A549 (cell line): ENCODE results near the gene TLE1. TPM values are rescaled to one million over a fixed set of nuclear protein-coding genes. Genes with fewer than 3 reads are reported as not detected.

Experiments used
- ATAC-seq, 2 experiments: fragments of 200-7000 bp in 1 of 2; fragments of >200 bp in 1 of 2; cut with Nextera tagmentation in 1 of 2; cut with Tn5 transposase in 1 of 2; 3 replicates each; pipeline versions ENCODE4 v1.8.0 to v1.9.1; 2018 to 2020; ENCODE audit warnings: mild to moderate bottlenecking in 1 of 2, moderate library complexity in 1 of 2
- CTCF ChIA-PET: fragments of 300-600 bp; sonication (Branson Sonifier 250); formaldehyde crosslinking; extraction: SDS; loops from one replicate; lab custom pipeline; 2021; ENCODE audit warnings: antibody characterized with exemption, inconsistent platforms; lab: Yijun Ruan, JAX
- POLR2A ChIA-PET: fragments of 350-600 bp; formaldehyde crosslinking; extraction: SDS; loops from one replicate; lab custom pipeline; 2021; ENCODE audit warnings: antibody characterized with exemption, inconsistent platforms; lab: Yijun Ruan, JAX
- DNase-seq, 2 experiments: peaks; one replicate each; pipeline versions ENCODE4 v3.0.0 to v3.0.0-alpha.2; 2011 to 2016; ENCODE audit warnings: low read depth in 1 of 2, low spot score in 1 of 2
- FAIRE-seq: peaks from 2 replicates; lab custom pipeline; 2011; peaks lifted over from hg19 to GRCh38; lab: Jason Lieb, UNC
- H3K27ac ChIP-seq, 2 experiments: fragments of >200 bp; sonication (Bioruptor Twin); formaldehyde crosslinking; 3 replicates each; pipeline ENCODE4 v1.5.1; 2016 to 2017
- H3K4me1 ChIP-seq: fragments of >200 bp; sonication (Bioruptor Twin); formaldehyde crosslinking; 3 replicates; pipeline ENCODE4 v1.6.1; 2016
- H3K4me2 ChIP-seq: fragments of >200 bp; sonication (Bioruptor Twin); formaldehyde crosslinking; 3 replicates; pipeline ENCODE4 v1.6.1; 2016
- H3K4me3 ChIP-seq: fragments of >200 bp; sonication (Bioruptor Twin); formaldehyde crosslinking; 3 replicates; pipeline ENCODE4 v1.5.1; 2016
- H3K9me3 ChIP-seq: fragments of >200 bp; sonication (Bioruptor Twin); formaldehyde crosslinking; 3 replicates; pipeline ENCODE4 v1.6.1; 2016
- CEBPB ChIP-seq, 2 experiments: fragments of >200 bp in 1 of 2; sonication (Bioruptor Twin) in 1 of 2; formaldehyde crosslinking in 1 of 2; IDR thresholded peaks; 2 replicates each; pipeline ENCODE4 v1.6.1; 2012 to 2016
- CHD4 ChIP-seq: fragments of 200-600 bp; sonication (generic); IDR thresholded peaks from 2 replicates; pipeline ENCODE4 v1.6.1; 2016; ENCODE audit warnings: antibody characterized with exemption, mild to moderate bottlenecking, borderline replicate concordance
- EHF ChIP-seq: fragments of 250-450 bp; sonication (Bioruptor Pico); IDR thresholded peaks from 2 replicates; pipeline ENCODE4 v1.5.0; 2020; ENCODE audit warnings: mild to moderate bottlenecking
- EP300 ChIP-seq, 2 experiments: fragments of >200 bp; sonication (Bioruptor Twin); formaldehyde crosslinking; IDR thresholded peaks; 2 replicates in 1 of 2; 3 replicates in 1 of 2; pipeline ENCODE4 v1.6.1; 2016 to 2017
- ESRRA ChIP-seq: fragments of 150-350 bp; IDR thresholded peaks from 2 replicates; pipeline ENCODE4 v1.6.1; 2014; ENCODE audit warnings: mild to moderate bottlenecking, low read length, borderline replicate concordance
- FOSB ChIP-seq: fragments of 250-450 bp; sonication (Bioruptor Pico); IDR thresholded peaks from 2 replicates; pipeline ENCODE4 v1.5.0; 2020; ENCODE audit warnings: mild to moderate bottlenecking, moderate library complexity
- FOXS1 ChIP-seq: fragments of 250-450 bp; sonication (Bioruptor Pico); IDR thresholded peaks from 2 replicates; pipeline ENCODE4 v1.5.0; 2020; ENCODE audit warnings: mild to moderate bottlenecking, moderate library complexity
- GATA3 ChIP-seq: IDR thresholded peaks from 2 replicates; pipeline ENCODE4 v1.6.1; 2012; ENCODE audit warnings: borderline replicate concordance
- HOXB5 ChIP-seq: fragments of 250-450 bp; sonication (Bioruptor Pico); IDR thresholded peaks from 2 replicates; pipeline ENCODE4 v1.5.0; 2020; ENCODE audit warnings: mild to moderate bottlenecking, moderate library complexity
- KDM5A ChIP-seq: fragments of 200-600 bp; sonication (generic); IDR thresholded peaks from 2 replicates; pipeline ENCODE4 v1.6.1; 2016; ENCODE audit warnings: antibody characterized with exemption, mild to moderate bottlenecking
- MAZ ChIP-seq: fragments of 150-350 bp; IDR thresholded peaks from 2 replicates; pipeline ENCODE4 v1.6.1; 2014; ENCODE audit warnings: antibody characterized with exemption, low read depth, low read length, borderline replicate concordance
- POLR2AphosphoS2 ChIP-seq: conservative IDR thresholded peaks from 2 replicates; pipeline ENCODE4 v1.6.1; 2012; ENCODE audit warnings: low read length, improper control_type of control experiment, inconsistent platforms
- RAD21 ChIP-seq, 2 experiments: fragments of >200 bp in 1 of 2; sonication (Bioruptor Twin) in 1 of 2; formaldehyde crosslinking in 1 of 2; IDR thresholded peaks in 1 of 2; conservative IDR thresholded peaks in 1 of 2; 2 replicates in 1 of 2; 3 replicates in 1 of 2; pipeline ENCODE4 v1.6.1; 2012 to 2018; ENCODE audit warnings: inconsistent platforms in 1 of 2
- SREBF2 ChIP-seq: fragments of 450-650 bp; IDR thresholded peaks from 2 replicates; pipeline ENCODE4 v1.6.1; 2014; ENCODE audit warnings: mild to moderate bottlenecking, moderate library complexity
- ZC3H11A ChIP-seq: fragments of 450-650 bp; IDR thresholded peaks from 2 replicates; pipeline ENCODE4 v1.6.1; 2014; ENCODE audit warnings: antibody characterized with exemption, mild to moderate bottlenecking
- ZNF302 ChIP-seq: fragments of 250-450 bp; sonication (Bioruptor Pico); IDR thresholded peaks from 2 replicates; pipeline ENCODE4 v1.9.0; 2021; ENCODE audit warnings: inconsistent platforms, mild to moderate bottlenecking, moderate library complexity
- WGBS: methylation state at CpG from one replicate; pipeline ENCODE4 v1.1.6; 2017; ENCODE audit errors: missing lambda C conversion rate; 5-methylcytosine and 5-hydroxymethylcytosine counted together
- polyA plus RNA-seq, 4 experiments: library from polyadenylated mRNA; depleted of rRNA in 3 of 4; stranded (reverse); fragments of >200 nt; fragmentation: RNase III in 1 of 4; extraction: RNeasy Plus Mini Kit Qiagen cat#74134 plus additional on column Dnase treatment in 1 of 4; gene quantifications; 2 replicates in 3 of 4; 3 replicates in 1 of 4; pipeline ENCODE4 v1.2.3, GENCODE V29; 2011 to 2017
- TF ChIP-seq, protein P1 (sequence below): IDR thresholded peaks from 2 replicates; pipeline ENCODE4 v1.6.1; 2012
- TF ChIP-seq, protein P2 (sequence below): fragments of 250-450 bp; sonication (Bioruptor Pico); IDR thresholded peaks from 2 replicates; pipeline ENCODE4 v1.5.0; 2021; ENCODE audit warnings: mild to moderate bottlenecking, moderate library complexity, borderline replicate concordance
- TF ChIP-seq, protein P3 (sequence below): fragments of 200-600 bp; sonication (generic); IDR thresholded peaks from 2 replicates; pipeline ENCODE4 v1.6.1; 2016; ENCODE audit warnings: antibody characterized with exemption, mild to moderate bottlenecking, moderate library complexity
- TF ChIP-seq, protein P4 (sequence below): fragments of >200 bp; sonication (Bioruptor Twin); formaldehyde crosslinking; IDR thresholded peaks from 3 replicates; pipeline ENCODE4 v1.5.1; 2016
- TF ChIP-seq, protein P5 (sequence below): fragments of 250-450 bp; sonication (Bioruptor Pico); IDR thresholded peaks from 2 replicates; pipeline ENCODE4 v1.5.0; 2020; ENCODE audit warnings: low read depth, mild to moderate bottlenecking, moderate library complexity

The TLE1 gene
- polyA plus RNA-seq, 2 of the 4 experiments (the other 2 are of a cell fraction), result 45.8 to 117 TPM

DNA sequence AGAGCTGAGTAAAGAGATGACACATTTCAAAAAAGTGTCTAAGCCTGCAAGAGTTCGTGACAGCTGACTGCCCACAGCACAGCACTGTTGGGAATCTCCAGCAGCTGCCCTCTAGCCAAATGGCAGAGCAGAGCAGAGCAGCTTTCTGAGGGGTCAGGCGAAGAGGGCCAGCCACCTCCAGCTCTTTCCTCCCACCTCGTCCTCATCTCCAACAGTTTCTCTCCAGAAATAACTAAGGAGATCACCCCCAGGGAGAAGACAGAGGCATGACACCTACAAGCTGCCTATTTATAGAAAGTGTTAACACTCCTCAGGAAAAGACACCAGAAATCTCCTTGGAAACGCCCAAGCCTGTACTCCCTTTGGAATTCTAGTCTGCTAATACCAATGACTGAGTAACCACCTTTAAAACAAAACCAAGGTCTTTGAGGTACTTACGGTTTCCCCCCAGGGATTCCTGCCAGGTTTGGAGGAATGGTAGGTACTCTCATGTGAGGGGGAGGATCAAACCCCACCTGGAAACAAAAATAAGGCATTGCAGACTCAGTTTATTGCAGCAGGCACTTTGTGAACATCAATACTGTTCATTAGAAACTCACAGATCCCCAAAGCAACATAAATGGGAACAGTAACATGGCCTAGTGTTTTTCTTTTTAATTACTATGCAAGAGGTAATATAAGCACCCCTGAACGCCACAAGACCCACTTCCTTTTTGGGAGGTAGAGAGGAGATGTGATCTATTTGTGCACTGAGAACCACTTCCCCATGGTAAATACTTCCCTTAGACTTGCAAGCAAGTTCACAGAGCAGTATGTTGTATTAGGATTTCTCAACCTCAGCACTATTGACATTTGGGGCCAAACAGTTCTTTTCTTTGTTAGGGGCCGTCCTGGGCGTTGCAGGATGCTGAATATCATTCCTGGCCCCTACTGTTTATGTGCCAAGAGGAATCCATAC is 79.3 kb downstream of the TLE1 start:
- DNase-seq, result no peak
- TF ChIP-seq FOSB (CRISPR knock-in tag), result no peak
- TF ChIP-seq RAD21 (conservative IDR thresholded peaks at IDR 0.05 in 1 of 2, IDR thresholded peaks at IDR 0.05 in 1 of 2), result 0 out of 5 replicates have a peak, but pooled peaks of 1 of the 2 experiments have one; percentile 6
- Histone ChIP-seq H3K4me1 (peaks cover 39% of the 10 kb centered on the region), H3K27ac (peak overlapping the region; percentile 56 to 84), H3K4me2 (peak overlapping the region; percentile 56), H3K4me3 (no peak overlapping the region; the same call in 2 of the 3 replicates), H3K9me3 (no peaks in the 10 kb centered on the region)
- WGBS, result 43% methylated on average over 8 of the region's 8 CpGs
- ATAC-seq, result peak; percentile 68 to 78
- no peak for FAIRE-seq
- CTCF ChIA-PET, result interaction anchor here (0.8 to 0.9 kb wide), 2 partner anchors 12 to 14 kb away, joined by 3 to 4 read pairs; no protein-coding TSS in a partner anchor
- POLR2A ChIA-PET, result no interaction called here

DNA sequence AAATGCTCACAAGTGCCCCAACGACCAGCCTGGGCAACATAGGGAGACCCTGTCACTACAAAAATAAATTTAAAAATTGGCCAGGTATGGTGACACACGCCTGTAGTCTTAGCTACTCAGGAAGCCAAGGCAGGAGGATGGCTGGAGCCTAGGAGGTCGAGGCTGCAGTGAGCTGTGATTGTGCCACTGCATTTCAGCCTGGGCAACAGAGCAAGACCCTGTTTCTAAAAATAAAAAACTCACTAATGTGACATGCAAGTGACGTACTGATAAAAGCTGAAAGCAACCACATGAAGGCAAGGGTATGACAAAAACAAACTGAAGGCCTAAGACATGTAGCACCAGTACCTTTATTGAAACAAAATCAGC is 81.1 kb downstream of the TLE1 start:
- Histone ChIP-seq H3K4me3 (no peak overlapping the region), H3K4me1 (peaks cover 55% of the 10 kb centered on the region), H3K9me3 (no peaks in the 10 kb centered on the region), H3K27ac (peak overlapping the region in 1 of 2 experiments; percentile 84; a peak in 4 of 6 replicates), H3K4me2 (no peak overlapping the region)
- DNase-seq (no peak), ATAC-seq (no peak), FAIRE-seq (no peak)
- CTCF ChIA-PET, result interaction anchor here (1.3 to 1.4 kb wide), 2 partner anchors 8 to 24 kb away, joined by 3 to 7 read pairs; no protein-coding TSS in a partner anchor
- 81% methylated on average over 4 of the region's 4 CpGs for WGBS
- POLR2A ChIA-PET, result no interaction called here
- TF ChIP-seq GATA3, result no peak
- no peak for TF ChIP-seq CHD4
- no peak for TF ChIP-seq KDM5A
- TF ChIP-seq SREBF2, result no peak
- TF ChIP-seq, protein P1, sequence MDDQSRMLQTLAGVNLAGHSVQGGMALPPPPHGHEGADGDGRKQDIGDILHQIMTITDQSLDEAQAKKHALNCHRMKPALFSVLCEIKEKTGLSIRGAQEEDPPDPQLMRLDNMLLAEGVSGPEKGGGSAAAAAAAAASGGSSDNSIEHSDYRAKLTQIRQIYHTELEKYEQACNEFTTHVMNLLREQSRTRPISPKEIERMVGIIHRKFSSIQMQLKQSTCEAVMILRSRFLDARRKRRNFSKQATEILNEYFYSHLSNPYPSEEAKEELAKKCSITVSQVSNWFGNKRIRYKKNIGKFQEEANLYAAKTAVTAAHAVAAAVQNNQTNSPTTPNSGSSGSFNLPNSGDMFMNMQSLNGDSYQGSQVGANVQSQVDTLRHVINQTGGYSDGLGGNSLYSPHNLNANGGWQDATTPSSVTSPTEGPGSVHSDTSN, result no peak
- TF ChIP-seq POLR2AphosphoS2, result no peak
- TF ChIP-seq, protein P2, sequence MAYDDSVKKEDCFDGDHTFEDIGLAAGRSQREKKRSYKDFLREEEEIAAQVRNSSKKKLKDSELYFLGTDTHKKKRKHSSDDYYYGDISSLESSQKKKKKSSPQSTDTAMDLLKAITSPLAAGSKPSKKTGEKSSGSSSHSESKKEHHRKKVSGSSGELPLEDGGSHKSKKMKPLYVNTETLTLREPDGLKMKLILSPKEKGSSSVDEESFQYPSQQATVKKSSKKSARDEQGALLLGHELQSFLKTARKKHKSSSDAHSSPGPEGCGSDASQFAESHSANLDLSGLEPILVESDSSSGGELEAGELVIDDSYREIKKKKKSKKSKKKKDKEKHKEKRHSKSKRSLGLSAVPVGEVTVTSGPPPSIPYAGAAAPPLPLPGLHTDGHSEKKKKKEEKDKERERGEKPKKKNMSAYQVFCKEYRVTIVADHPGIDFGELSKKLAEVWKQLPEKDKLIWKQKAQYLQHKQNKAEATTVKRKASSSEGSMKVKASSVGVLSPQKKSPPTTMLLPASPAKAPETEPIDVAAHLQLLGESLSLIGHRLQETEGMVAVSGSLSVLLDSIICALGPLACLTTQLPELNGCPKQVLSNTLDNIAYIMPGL (CRISPR knock-in tag), result no peak
- no peak for TF ChIP-seq ZC3H11A
- TF ChIP-seq ESRRA, result no peak
- TF ChIP-seq, protein P3, sequence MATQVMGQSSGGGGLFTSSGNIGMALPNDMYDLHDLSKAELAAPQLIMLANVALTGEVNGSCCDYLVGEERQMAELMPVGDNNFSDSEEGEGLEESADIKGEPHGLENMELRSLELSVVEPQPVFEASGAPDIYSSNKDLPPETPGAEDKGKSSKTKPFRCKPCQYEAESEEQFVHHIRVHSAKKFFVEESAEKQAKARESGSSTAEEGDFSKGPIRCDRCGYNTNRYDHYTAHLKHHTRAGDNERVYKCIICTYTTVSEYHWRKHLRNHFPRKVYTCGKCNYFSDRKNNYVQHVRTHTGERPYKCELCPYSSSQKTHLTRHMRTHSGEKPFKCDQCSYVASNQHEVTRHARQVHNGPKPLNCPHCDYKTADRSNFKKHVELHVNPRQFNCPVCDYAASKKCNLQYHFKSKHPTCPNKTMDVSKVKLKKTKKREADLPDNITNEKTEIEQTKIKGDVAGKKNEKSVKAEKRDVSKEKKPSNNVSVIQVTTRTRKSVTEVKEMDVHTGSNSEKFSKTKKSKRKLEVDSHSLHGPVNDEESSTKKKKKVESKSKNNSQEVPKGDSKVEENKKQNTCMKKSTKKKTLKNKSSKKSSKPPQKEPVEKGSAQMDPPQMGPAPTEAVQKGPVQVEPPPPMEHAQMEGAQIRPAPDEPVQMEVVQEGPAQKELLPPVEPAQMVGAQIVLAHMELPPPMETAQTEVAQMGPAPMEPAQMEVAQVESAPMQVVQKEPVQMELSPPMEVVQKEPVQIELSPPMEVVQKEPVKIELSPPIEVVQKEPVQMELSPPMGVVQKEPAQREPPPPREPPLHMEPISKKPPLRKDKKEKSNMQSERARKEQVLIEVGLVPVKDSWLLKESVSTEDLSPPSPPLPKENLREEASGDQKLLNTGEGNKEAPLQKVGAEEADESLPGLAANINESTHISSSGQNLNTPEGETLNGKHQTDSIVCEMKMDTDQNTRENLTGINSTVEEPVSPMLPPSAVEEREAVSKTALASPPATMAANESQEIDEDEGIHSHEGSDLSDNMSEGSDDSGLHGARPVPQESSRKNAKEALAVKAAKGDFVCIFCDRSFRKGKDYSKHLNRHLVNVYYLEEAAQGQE, result no peak
- TF ChIP-seq EHF (CRISPR knock-in tag), result no peak
- TF ChIP-seq CEBPB (IDR thresholded peaks at IDR 0.05), result no peak
- TF ChIP-seq ZNF302 (CRISPR knock-in tag), result no peak
- TF ChIP-seq, protein P4, sequence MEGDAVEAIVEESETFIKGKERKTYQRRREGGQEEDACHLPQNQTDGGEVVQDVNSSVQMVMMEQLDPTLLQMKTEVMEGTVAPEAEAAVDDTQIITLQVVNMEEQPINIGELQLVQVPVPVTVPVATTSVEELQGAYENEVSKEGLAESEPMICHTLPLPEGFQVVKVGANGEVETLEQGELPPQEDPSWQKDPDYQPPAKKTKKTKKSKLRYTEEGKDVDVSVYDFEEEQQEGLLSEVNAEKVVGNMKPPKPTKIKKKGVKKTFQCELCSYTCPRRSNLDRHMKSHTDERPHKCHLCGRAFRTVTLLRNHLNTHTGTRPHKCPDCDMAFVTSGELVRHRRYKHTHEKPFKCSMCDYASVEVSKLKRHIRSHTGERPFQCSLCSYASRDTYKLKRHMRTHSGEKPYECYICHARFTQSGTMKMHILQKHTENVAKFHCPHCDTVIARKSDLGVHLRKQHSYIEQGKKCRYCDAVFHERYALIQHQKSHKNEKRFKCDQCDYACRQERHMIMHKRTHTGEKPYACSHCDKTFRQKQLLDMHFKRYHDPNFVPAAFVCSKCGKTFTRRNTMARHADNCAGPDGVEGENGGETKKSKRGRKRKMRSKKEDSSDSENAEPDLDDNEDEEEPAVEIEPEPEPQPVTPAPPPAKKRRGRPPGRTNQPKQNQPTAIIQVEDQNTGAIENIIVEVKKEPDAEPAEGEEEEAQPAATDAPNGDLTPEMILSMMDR, result no peak
- no peak for TF ChIP-seq MAZ
- TF ChIP-seq, protein P5, sequence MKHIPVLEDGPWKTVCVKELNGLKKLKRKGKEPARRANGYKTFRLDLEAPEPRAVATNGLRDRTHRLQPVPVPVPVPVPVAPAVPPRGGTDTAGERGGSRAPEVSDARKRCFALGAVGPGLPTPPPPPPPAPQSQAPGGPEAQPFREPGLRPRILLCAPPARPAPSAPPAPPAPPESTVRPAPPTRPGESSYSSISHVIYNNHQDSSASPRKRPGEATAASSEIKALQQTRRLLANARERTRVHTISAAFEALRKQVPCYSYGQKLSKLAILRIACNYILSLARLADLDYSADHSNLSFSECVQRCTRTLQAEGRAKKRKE (CRISPR knock-in tag), result no peak
- TF ChIP-seq EP300 (IDR thresholded peaks at IDR 0.05), result no peak
- no peak for TF ChIP-seq FOXS1 (CRISPR knock-in tag)
- TF ChIP-seq HOXB5 (CRISPR knock-in tag), result no peak
